ENCODE measurements around the gene HCRT.

- TF ChIP-seq YY1 (IDR thresholded peaks at IDR 0.05; ENCODE audit: insufficient read depth, insufficient read length) (no peak), SUZ12 (IDR thresholded peaks at IDR 0.05; ENCODE audit: extremely low read depth, insufficient read depth, insufficient read length) (no peak), ZNF274 (IDR thresholded peaks at IDR 0.05; ENCODE audit: low read depth, low read length) (no peak)
These were observed 8.1 kb upstream of the HCRT start for GRCh38 chr17:42193216-42193968.

Data from NT2/D1 (cell line).